Gastrocnemius medialis (tissue), 4 donors: ENCODE results near the gene CDH20.

ENCODE experiments used
- POLR2A ChIP-seq, 2 donors: fragments of 450-650 bp; IDR thresholded peaks; one replicate each; pipeline ENCODE4 v1.6.1; 2017; ENCODE audit warnings: antibody characterized with exemption in 2 of 2, mild to moderate bottlenecking in 2 of 2, moderate library complexity in 2 of 2
- TF ChIP-seq, protein P1 (sequence below), 5 experiments: fragments of 450-650 bp in 3 of 5; fragments of 200-600 bp in 2 of 5; sonication (generic) in 2 of 5; IDR thresholded peaks in 4 of 5; conservative IDR thresholded peaks in 1 of 5; 1 replicate in 4 of 5; 2 replicates in 1 of 5; pipeline ENCODE4 v1.5.1; 2016 to 2019; ENCODE audit warnings: antibody characterized with exemption in 5 of 5, mild to moderate bottlenecking in 3 of 5, moderate library complexity in 3 of 5

GRCh38 chr18:61528961-61529360, 195.7 kb downstream of the CDH20 start:
- TF ChIP-seq, protein P1, sequence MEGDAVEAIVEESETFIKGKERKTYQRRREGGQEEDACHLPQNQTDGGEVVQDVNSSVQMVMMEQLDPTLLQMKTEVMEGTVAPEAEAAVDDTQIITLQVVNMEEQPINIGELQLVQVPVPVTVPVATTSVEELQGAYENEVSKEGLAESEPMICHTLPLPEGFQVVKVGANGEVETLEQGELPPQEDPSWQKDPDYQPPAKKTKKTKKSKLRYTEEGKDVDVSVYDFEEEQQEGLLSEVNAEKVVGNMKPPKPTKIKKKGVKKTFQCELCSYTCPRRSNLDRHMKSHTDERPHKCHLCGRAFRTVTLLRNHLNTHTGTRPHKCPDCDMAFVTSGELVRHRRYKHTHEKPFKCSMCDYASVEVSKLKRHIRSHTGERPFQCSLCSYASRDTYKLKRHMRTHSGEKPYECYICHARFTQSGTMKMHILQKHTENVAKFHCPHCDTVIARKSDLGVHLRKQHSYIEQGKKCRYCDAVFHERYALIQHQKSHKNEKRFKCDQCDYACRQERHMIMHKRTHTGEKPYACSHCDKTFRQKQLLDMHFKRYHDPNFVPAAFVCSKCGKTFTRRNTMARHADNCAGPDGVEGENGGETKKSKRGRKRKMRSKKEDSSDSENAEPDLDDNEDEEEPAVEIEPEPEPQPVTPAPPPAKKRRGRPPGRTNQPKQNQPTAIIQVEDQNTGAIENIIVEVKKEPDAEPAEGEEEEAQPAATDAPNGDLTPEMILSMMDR (IDR thresholded peaks at IDR 0.05 in 4 of 5, conservative IDR thresholded peaks at IDR 0.05 in 1 of 5), result no peak
- no peak for TF ChIP-seq POLR2A (IDR thresholded peaks at IDR 0.05)
